22Rv1 (cell line): ENCODE results near the gene USP28.
"Not testable (repeated sequence)": the region's sequence is repeated elsewhere in the genome, so short reads cannot be mapped to it uniquely, and the experiment has no call there.

Experiments
- H3K27ac ChIP-seq: fragments of 450-650 bp; 2 replicates; pipeline ENCODE4 v1.5.1; 2017
- ZFX ChIP-seq: fragments of 450-650 bp; IDR thresholded peaks from 2 replicates; pipeline ENCODE4 v1.6.1; 2017; ENCODE audit warnings: antibody characterized with exemption, borderline replicate concordance
- TF ChIP-seq, protein P1 (sequence below): fragments of 450-650 bp; IDR thresholded peaks from 2 replicates; pipeline ENCODE4 v1.5.1; 2017; ENCODE audit warnings: mild to moderate bottlenecking

The USP28 gene

DNA sequence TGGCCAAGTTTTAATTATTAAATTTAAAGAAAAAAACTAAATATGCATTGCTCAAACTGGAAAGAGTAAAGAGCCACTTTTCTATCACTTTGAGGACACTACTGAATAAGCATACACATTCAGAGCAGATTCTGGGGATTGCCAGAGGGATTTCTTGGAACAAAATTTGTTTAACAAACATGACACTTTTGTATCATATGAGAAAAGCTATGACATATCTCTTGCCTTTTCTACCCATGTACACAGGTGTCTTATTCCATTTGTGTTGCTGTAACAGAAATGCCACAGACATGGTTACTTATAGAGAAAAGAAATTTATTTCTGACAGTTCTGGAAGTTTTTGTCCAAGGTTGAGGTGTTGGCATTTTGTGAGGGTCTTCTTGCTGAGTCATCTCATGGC, 13.5 kb upstream of the USP28 start:
- TF ChIP-seq, protein P1, sequence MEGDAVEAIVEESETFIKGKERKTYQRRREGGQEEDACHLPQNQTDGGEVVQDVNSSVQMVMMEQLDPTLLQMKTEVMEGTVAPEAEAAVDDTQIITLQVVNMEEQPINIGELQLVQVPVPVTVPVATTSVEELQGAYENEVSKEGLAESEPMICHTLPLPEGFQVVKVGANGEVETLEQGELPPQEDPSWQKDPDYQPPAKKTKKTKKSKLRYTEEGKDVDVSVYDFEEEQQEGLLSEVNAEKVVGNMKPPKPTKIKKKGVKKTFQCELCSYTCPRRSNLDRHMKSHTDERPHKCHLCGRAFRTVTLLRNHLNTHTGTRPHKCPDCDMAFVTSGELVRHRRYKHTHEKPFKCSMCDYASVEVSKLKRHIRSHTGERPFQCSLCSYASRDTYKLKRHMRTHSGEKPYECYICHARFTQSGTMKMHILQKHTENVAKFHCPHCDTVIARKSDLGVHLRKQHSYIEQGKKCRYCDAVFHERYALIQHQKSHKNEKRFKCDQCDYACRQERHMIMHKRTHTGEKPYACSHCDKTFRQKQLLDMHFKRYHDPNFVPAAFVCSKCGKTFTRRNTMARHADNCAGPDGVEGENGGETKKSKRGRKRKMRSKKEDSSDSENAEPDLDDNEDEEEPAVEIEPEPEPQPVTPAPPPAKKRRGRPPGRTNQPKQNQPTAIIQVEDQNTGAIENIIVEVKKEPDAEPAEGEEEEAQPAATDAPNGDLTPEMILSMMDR = no peak
- TF ChIP-seq ZFX = no peak
- H3K27ac ChIP-seq = no peak overlapping the region

DNA sequence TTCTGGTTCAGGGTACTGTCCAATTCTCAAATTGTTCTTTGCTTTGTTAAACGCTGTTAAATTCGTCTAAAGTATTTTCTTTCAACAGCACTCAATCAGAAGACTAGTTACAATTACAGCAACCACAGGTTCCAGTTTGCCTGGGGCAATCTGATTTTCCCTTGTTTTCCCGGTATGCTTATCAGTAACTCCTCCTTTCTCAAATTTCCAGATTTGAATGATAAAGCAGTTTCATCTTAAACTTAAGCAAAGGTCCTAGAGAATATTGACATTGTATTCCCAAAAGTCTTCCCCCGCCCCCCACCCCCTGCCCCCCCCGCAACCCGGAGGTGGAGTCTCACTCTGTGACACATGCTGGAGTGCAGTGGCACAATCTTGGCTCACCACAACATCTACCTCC, 10.5 kb upstream of the USP28 start:
- peak overlapping the region; percentile 40; the same call in 1 of the 2 replicates for H3K27ac ChIP-seq
- TF ChIP-seq, protein P1 = no peak
- TF ChIP-seq ZFX = no peak

DNA sequence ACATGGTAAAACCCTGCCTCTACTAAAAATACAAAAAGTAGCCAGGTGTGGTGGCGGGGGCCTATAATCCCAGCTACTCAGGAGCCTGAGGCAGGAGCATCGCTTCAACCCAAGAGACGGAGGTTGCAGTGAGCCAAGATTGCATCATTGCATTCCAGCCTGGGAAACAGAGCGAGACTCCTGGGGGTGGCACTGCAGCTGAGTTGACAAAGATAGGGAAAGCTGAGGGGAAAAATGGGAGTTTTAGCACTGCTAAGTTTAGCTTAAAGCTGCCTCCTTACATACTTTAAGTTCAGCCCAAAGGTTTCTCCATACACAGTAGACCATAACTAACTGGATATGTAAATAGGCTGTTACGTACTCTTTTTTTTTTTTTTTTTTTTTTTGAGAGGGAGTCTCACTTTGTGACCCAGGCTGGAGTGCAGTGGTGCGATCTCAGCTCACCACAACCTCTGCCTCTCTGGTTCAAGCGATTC, 9.0 kb upstream of the USP28 start:
- no peak overlapping the region for H3K27ac ChIP-seq
- TF ChIP-seq, protein P1 = no peak
- TF ChIP-seq ZFX = no peak

- no peak for TF ChIP-seq ZFX
- TF ChIP-seq, protein P1 = no peak
- H3K27ac ChIP-seq = no peak overlapping the region
Measured at GRCh38 chr11:113881856-113882255, 6.5 kb upstream of the USP28 start.

GRCh38 chr11:113880971-113881370, 5.6 kb upstream of the USP28 start:
- H3K27ac ChIP-seq = no peak overlapping the region
- TF ChIP-seq, protein P1 = no peak
- no peak for TF ChIP-seq ZFX

- H3K27ac ChIP-seq = not testable (repeated sequence)
Measured at GRCh38 chr11:113879446-113879845, 4.1 kb upstream of the USP28 start.

- H3K27ac ChIP-seq = no peak overlapping the region
- TF ChIP-seq, protein P1 = no peak
- TF ChIP-seq ZFX = no peak
Measured at GRCh38 chr11:113877670-113878055, 2.3 kb upstream of the USP28 start.
